ENCODE data around the gene NUFIP2. TPM values are rescaled to one million over a fixed set of nuclear protein-coding genes. Genes with fewer than 3 reads are reported as not detected.

NUFIP2 gene
- total RNA-seq, 2 experiments from 2014 or later, result 78.4 to 82.2 TPM

DNA sequence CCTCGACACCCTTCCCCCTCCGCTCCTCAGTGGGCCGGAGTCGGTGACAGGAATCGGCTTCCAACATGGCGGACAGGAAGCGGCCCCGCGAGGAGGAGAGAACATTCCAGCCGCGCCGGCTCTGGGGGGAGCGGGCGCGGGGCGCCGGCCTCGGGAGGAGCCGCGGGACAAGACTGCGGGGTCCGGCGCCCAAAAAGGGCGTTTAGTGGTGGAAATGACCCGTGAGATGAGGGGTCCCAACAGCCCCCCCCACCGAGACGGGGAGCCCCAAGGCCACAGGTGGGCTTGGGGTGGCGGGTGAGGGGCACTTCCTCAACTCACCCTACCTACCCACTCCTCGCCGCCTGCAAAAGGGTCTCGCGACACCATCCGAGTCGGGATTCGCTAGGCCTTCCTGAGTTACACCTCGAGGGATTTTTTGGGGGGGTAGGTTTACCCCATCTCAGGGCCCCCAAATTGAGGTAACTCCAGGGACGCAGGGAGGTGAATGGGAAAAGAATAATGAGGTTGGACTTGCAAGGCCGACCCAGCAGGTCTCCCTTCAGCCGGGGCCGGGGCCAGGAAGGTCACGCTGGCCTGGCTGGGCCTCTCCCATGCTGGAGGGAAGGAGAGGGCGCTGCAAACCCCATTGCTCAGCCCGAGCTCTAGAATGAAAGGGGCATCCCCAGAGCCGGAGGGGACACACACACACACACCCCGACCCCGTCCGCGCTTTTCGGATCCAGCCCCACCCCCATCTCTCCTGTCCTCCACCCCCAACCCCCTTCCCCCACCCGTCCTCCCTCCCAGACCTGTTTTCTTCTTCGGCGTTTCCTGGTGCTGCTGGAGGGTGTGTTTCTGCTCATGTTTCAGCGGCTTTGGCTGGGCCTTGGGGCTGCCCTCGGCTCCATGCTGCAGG, 707 bp downstream of the NUFIP2 start:
- peaks cover 53% of the 10 kb centered on the region for H3K4me1 Mint-ChIP-seq (ENCODE audit: low read depth)

DNA sequence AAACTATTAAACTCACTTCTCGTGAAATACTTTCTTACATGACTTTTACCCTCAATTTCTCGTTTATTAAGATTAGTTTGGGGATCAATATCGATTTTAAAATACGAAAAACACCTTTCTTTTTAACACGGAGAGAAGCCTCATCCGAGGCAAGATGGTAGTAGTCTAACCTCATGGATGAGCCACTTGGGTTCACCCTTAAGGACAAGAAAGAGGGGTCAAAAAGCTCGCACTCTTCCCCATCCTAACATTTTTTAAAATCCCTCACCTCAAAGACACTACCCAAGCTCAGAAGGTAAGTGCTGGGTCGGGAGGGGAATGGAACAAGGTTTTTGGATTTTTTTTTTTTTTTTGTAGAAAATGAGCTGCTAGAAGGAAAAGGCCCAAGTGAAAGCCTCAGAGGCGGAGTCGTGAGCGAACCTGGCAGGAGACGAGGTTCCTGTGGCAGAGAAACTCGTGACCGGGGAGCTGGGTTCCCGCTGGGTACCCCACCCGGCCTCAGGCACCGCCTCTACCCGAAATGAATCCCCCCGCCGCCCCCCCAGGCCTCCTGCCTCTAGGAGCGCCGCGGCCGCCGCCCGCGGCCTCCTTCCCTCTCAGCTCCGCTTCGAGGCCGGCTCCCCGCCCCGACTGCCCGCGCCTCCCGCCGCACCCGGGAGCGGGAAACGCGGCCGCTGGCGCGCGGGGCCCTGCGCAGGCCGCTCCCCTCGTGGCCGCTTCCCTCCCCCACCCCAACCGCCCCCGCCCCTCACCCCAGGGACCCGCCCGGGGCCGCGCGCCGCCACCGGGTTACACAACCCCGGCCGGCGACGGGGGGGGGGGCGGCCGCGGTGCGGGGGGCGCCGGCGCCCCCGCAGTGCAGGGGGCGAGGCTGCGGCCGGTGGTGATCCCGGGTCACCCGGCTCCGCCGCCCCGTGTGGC, 1.6 kb downstream of the NUFIP2 start:
- no peaks in the 10 kb centered on the region for H3K27me3 Mint-ChIP-seq
- Histone ChIP-seq H3K9me3 (ENCODE audit: control insufficient read depth in 1 of 2, insufficient read depth in 1 of 2, low read length in 2 of 2) (no peaks in the 10 kb centered on the region), H3K27me3 (ENCODE audit: control insufficient read depth in 1 of 2, insufficient read depth in 2 of 2, low read length in 2 of 2) (no peaks in the 10 kb centered on the region), H3K4me3 (ENCODE audit: low read length) (peak overlapping the region; percentile 98), H3K36me3 (ENCODE audit: insufficient read depth, low read length) (peaks cover 25% of the 10 kb centered on the region), H3K4me1 (ENCODE audit: insufficient read depth, low read length) (peaks cover 35% of the 10 kb centered on the region), H3K27ac (ENCODE audit: low read depth in 1 of 2, low read length in 2 of 2) (peak overlapping the region; percentile 88 to 92)
- peak overlapping the region; percentile 99 for H3K4me3 Mint-ChIP-seq
- H3K27ac Mint-ChIP-seq, result peak overlapping the region; percentile 96
- H3K36me3 Mint-ChIP-seq (ENCODE audit: low read depth), result peaks cover 59% of the 10 kb centered on the region
- peaks cover 61% of the 10 kb centered on the region for H3K4me1 Mint-ChIP-seq (ENCODE audit: low read depth)
- intact Hi-C loops (cut with DNase I, micrococcal nuclease), result loop anchor here in 1 of 2 experiments (2.0 to 5.0 kb wide), 3 partner anchors 16 to 340 kb away; partner anchors contain the start of gene PHF12
- DNase-seq (peak; percentile 26 to 80 (median 50)), ATAC-seq (ENCODE audit: poor library complexity) (no peak)
- no peak for TF ChIP-seq CTCF (IDR thresholded peaks at IDR 0.05)
- POLR2A ChIA-PET, result interaction anchor here (0.6 to 2.0 kb wide), 17 partner anchors 9 to 1185 kb away, joined by 3 to 10 read pairs (median 4); partner anchors contain the start of genes GOSR1, PHF12 and PROCA1
- H3K9me3 Mint-ChIP-seq, result no peaks in the 10 kb centered on the region
- CTCF ChIA-PET, result interaction anchor here (0.7 to 2.9 kb wide), 5 partner anchors 14 to 143 kb away, joined by 3 to 17 read pairs (median 8); partner anchors contain the start of gene MYO18A

More for the DNA sequence above, 707 bp downstream of the NUFIP2 start:
- intact Hi-C loops (cut with DNase I, micrococcal nuclease), result loop anchor here in 1 of 2 experiments (2.0 to 5.0 kb wide), 3 partner anchors 16 to 341 kb away; partner anchors contain the start of gene PHF12
- TF ChIP-seq CTCF (IDR thresholded peaks at IDR 0.05), result no peak
- Histone ChIP-seq H3K4me3 (ENCODE audit: low read length) (peak overlapping the region; percentile 98), H3K36me3 (ENCODE audit: insufficient read depth, low read length) (peaks cover 17% of the 10 kb centered on the region), H3K27ac (ENCODE audit: low read depth in 1 of 2, low read length in 2 of 2) (peak overlapping the region; percentile 82 to 92), H3K27me3 (ENCODE audit: control insufficient read depth in 1 of 2, insufficient read depth in 2 of 2, low read length in 2 of 2) (no peaks in the 10 kb centered on the region), H3K9me3 (ENCODE audit: control insufficient read depth in 1 of 2, insufficient read depth in 1 of 2, low read length in 2 of 2) (no peaks in the 10 kb centered on the region), H3K4me1 (ENCODE audit: insufficient read depth, low read length) (peaks cover 27% of the 10 kb centered on the region)
- POLR2A ChIA-PET, result interaction anchor here (0.6 to 2.0 kb wide), 37 partner anchors 8 to 1184 kb away, joined by 3 to 18 read pairs (median 5); partner anchors contain the start of genes ABHD15, BLTP2, FLOT2 and GOSR1
- peak; percentile 31 for ATAC-seq (ENCODE audit: poor library complexity)
- Mint-ChIP-seq H3K27ac (peak overlapping the region; percentile 96), H3K9me3 (no peaks in the 10 kb centered on the region), H3K36me3 (ENCODE audit: low read depth) (peaks cover 50% of the 10 kb centered on the region), H3K27me3 (no peaks in the 10 kb centered on the region), H3K4me3 (peak overlapping the region; percentile 99)
- peak; percentile 14 to 75 (median 42) for DNase-seq
- CTCF ChIA-PET, result interaction anchor here (0.7 to 2.9 kb wide), 10 partner anchors 9 to 176 kb away, joined by 3 to 17 read pairs (median 3); partner anchors contain the start of gene MYO18A
